BJ (cell line): ENCODE measurements around the gene DDAH1. TPM values are rescaled to one million over a fixed set of nuclear protein-coding genes. Genes with fewer than 3 reads are reported as not detected.

Source experiments
- CTCF ChIA-PET: fragments of 350-600 bp; formaldehyde crosslinking; extraction: SDS; loops from one replicate; lab custom pipeline; 2021; ENCODE audit warnings: antibody characterized with exemption, inconsistent platforms; lab: Yijun Ruan, JAX
- POLR2A ChIA-PET: fragments of 300-600 bp; sonication (Branson Sonifier 250); formaldehyde crosslinking; extraction: SDS; loops from one replicate; lab custom pipeline; 2021; ENCODE audit warnings: antibody characterized with exemption; lab: Charles Lee
- DNase-seq: peaks from one replicate; pipeline ENCODE4 v3.0.0-alpha.2; 2011; ENCODE audit warnings: low read depth
- H3K27me3 ChIP-seq: 2 replicates; pipeline ENCODE4 v1.6.0; 2011; ENCODE audit warnings: low read length; ENCODE audit not compliant: control insufficient read depth, insufficient read depth
- H3K36me3 ChIP-seq: 2 replicates; pipeline ENCODE4 v1.5.1; 2011; ENCODE audit warnings: low read length; ENCODE audit not compliant: control insufficient read depth, insufficient read depth
- H3K4me3 ChIP-seq: 2 replicates; pipeline ENCODE4 v1.5.1; 2011; ENCODE audit warnings: low read depth, mild to moderate bottlenecking, control low read depth, low read length
- CTCF ChIP-seq: IDR thresholded peaks from 2 replicates; pipeline ENCODE4 v1.5.1; 2011; ENCODE audit warnings: low read depth, mild to moderate bottlenecking, control low read depth, inconsistent platforms, low read length, moderate library complexity; ENCODE audit not compliant: insufficient read depth
- polyA plus RNA-seq: library from polyadenylated mRNA; depleted of rRNA; stranded (reverse); fragments of >200 nt; gene quantifications from 2 replicates; pipeline ENCODE4 v1.2.3, GENCODE V29; 2011

DDAH1 gene
- polyA plus RNA-seq, 1 experiment = 244 TPM

- POLR2A ChIA-PET = no interaction called here
- CTCF ChIA-PET = interaction anchor here (1.2 to 10.2 kb wide), 3 partner anchors 9 to 20 kb away, joined by 3 to 74 read pairs (median 6); partner anchors contain the start of gene C1orf52
- no peak overlapping the region for H3K4me3 ChIP-seq
These were observed 185.4 kb downstream of the DDAH1 start for GRCh38 chr1:85279458-85280080.

GRCh38 chr1:85278853-85279314, 186.1 kb downstream of the DDAH1 start:
- Histone ChIP-seq H3K4me3 (no peak overlapping the region), H3K36me3 (no peaks in the 10 kb centered on the region), H3K27me3 (no peaks in the 10 kb centered on the region)
- POLR2A ChIA-PET = no interaction called here
- peak; percentile 88 for DNase-seq
- TF ChIP-seq CTCF = no peak
- CTCF ChIA-PET = interaction anchor here (1.4 to 10.2 kb wide), 3 partner anchors 8 to 30 kb away, joined by 3 to 74 read pairs (median 6); partner anchors contain the start of gene C1orf52

More at GRCh38 chr1:85279458-85280080, 185.4 kb downstream of the DDAH1 start:
- TF ChIP-seq CTCF = no peak
- Histone ChIP-seq H3K36me3 (no peaks in the 10 kb centered on the region), H3K27me3 (no peaks in the 10 kb centered on the region)
- no peak for DNase-seq

GRCh38 chr1:85277802-85278201, 187.2 kb downstream of the DDAH1 start:
- no peak overlapping the region for H3K4me3 ChIP-seq
- no peaks in the 10 kb centered on the region for H3K27me3 ChIP-seq
- POLR2A ChIA-PET = no interaction called here
- CTCF ChIA-PET = interaction anchor here (0.5 to 10.2 kb wide), 4 partner anchors 15 to 337 kb away, joined by 3 to 74 read pairs (median 3); partner anchors contain the start of gene C1orf52
- H3K36me3 ChIP-seq = no peaks in the 10 kb centered on the region
- DNase-seq = no peak
- no peak for TF ChIP-seq CTCF

- no peaks in the 10 kb centered on the region for H3K36me3 ChIP-seq
- no peaks in the 10 kb centered on the region for H3K27me3 ChIP-seq
- POLR2A ChIA-PET = interaction anchor here (0.6 to 1.3 kb wide), 4 partner anchors 18 to 304 kb away, joined by 4 read pairs; partner anchors contain the start of genes C1orf52 and CCN1
- CTCF ChIA-PET = interaction anchor here (1.0 to 10.2 kb wide), 7 partner anchors 8 to 31 kb away, joined by 3 to 74 read pairs (median 3); partner anchors contain the start of gene C1orf52
- no peak for TF ChIP-seq CTCF
- H3K4me3 ChIP-seq = peak overlapping the region; percentile 41
- no peak for DNase-seq
These were observed 187.8 kb downstream of the DDAH1 start for GRCh38 chr1:85276978-85277639.
